HL-60/S4 (cell line): Measurements from ENCODE around the gene SFT2D3.

Experiments used
- in situ Hi-C: fragments of 300-500 bp; cut with MboI; formaldehyde crosslinking; loops from 2 replicates; pipeline ENCODE4 v1.14.3; 2022; ENCODE audit warnings: low sequenced_read_pairs

The SFT2D3 gene

GRCh38 chr2:127701193-127701650 lies at the start of gene SFT2D3:
TSS of gene SFT2D3 (plus strand) at chr2:127701497. CDS start at chr2:127701529, 32 bp downstream.
- in situ Hi-C loops: no loop called here

- in situ Hi-C loops: no loop called here
Observed at GRCh38 chr2:127651971-127652550, 49.2 kb upstream of the SFT2D3 start.

- in situ Hi-C loops: no loop called here
Observed at GRCh38 chr2:127652786-127653357, 48.4 kb upstream of the SFT2D3 start.

- in situ Hi-C loops: no loop called here
Observed at GRCh38 chr2:127653421-127654083, 47.7 kb upstream of the SFT2D3 start.

- in situ Hi-C loops: no loop called here
Observed at GRCh38 chr2:127654084-127654837, 47.0 kb upstream of the SFT2D3 start.

GRCh38 chr2:127654838-127655175 lies 46.5 kb upstream of the SFT2D3 start:
- in situ Hi-C loops: no loop called here

GRCh38 chr2:127655209-127656073 lies 45.9 kb upstream of the SFT2D3 start:
- in situ Hi-C loops: no loop called here

- in situ Hi-C loops: no loop called here
Observed at GRCh38 chr2:127656569-127657231, 44.6 kb upstream of the SFT2D3 start.

GRCh38 chr2:127657232-127657595 lies 44.1 kb upstream of the SFT2D3 start:
- in situ Hi-C loops: no loop called here

- in situ Hi-C loops: no loop called here
Observed at GRCh38 chr2:127658146-127658545, 43.2 kb upstream of the SFT2D3 start.

- in situ Hi-C loops: no loop called here
Observed at GRCh38 chr2:127658641-127659407, 42.5 kb upstream of the SFT2D3 start.

GRCh38 chr2:127659408-127660290 lies 41.6 kb upstream of the SFT2D3 start:
- in situ Hi-C loops: no loop called here

- in situ Hi-C loops: no loop called here
Observed at GRCh38 chr2:127660291-127660578, 41.1 kb upstream of the SFT2D3 start.

GRCh38 chr2:127661072-127661649 lies 40.1 kb upstream of the SFT2D3 start:
- in situ Hi-C loops: no loop called here

- in situ Hi-C loops: no loop called here
Observed at GRCh38 chr2:127661949-127662510, 39.3 kb upstream of the SFT2D3 start.

- in situ Hi-C loops: no loop called here
Observed at GRCh38 chr2:127662937-127663565, 38.2 kb upstream of the SFT2D3 start.

- in situ Hi-C loops: no loop called here
Observed at GRCh38 chr2:127663566-127664064, 37.7 kb upstream of the SFT2D3 start.
